Peyer's patch (tissue), 4 donors: Measurements from ENCODE around the gene SDR39U1.

Experiments
- POLR2A ChIP-seq, 2 donors: fragments of 450-650 bp; IDR thresholded peaks; one replicate each; pipeline ENCODE4 v1.5.1; 2017; ENCODE audit warnings: antibody characterized with exemption in 2 of 2, mild to moderate bottlenecking in 2 of 2, moderate library complexity in 2 of 2
- TF ChIP-seq, protein P1 (sequence below), 6 experiments: fragments of 450-650 bp in 4 of 6; fragments of 200-600 bp in 2 of 6; sonication (generic) in 1 of 6; IDR thresholded peaks; one replicate each; pipeline ENCODE4 v1.5.1; 2017 to 2019; ENCODE audit warnings: antibody characterized with exemption in 6 of 6, mild to moderate bottlenecking in 3 of 6, moderate library complexity in 1 of 6

- TF ChIP-seq, protein P1, sequence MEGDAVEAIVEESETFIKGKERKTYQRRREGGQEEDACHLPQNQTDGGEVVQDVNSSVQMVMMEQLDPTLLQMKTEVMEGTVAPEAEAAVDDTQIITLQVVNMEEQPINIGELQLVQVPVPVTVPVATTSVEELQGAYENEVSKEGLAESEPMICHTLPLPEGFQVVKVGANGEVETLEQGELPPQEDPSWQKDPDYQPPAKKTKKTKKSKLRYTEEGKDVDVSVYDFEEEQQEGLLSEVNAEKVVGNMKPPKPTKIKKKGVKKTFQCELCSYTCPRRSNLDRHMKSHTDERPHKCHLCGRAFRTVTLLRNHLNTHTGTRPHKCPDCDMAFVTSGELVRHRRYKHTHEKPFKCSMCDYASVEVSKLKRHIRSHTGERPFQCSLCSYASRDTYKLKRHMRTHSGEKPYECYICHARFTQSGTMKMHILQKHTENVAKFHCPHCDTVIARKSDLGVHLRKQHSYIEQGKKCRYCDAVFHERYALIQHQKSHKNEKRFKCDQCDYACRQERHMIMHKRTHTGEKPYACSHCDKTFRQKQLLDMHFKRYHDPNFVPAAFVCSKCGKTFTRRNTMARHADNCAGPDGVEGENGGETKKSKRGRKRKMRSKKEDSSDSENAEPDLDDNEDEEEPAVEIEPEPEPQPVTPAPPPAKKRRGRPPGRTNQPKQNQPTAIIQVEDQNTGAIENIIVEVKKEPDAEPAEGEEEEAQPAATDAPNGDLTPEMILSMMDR (IDR thresholded peaks at IDR 0.05), result no peak
- no peak for TF ChIP-seq POLR2A (IDR thresholded peaks at IDR 0.05)
Measured at GRCh38 chr14:24414732-24415420, 27.7 kb downstream of the SDR39U1 start.
